ENCODE results near the gene DCDC2B. TPM values are rescaled to one million over a fixed set of nuclear protein-coding genes. Genes with fewer than 3 reads are reported as not detected.
A peak's percentile ranks its signal among the peaks of the same experiment; 100 is the strongest.

DCDC2B gene
- total RNA-seq, 1 experiment from 2014 or later, result not detected

DNA sequence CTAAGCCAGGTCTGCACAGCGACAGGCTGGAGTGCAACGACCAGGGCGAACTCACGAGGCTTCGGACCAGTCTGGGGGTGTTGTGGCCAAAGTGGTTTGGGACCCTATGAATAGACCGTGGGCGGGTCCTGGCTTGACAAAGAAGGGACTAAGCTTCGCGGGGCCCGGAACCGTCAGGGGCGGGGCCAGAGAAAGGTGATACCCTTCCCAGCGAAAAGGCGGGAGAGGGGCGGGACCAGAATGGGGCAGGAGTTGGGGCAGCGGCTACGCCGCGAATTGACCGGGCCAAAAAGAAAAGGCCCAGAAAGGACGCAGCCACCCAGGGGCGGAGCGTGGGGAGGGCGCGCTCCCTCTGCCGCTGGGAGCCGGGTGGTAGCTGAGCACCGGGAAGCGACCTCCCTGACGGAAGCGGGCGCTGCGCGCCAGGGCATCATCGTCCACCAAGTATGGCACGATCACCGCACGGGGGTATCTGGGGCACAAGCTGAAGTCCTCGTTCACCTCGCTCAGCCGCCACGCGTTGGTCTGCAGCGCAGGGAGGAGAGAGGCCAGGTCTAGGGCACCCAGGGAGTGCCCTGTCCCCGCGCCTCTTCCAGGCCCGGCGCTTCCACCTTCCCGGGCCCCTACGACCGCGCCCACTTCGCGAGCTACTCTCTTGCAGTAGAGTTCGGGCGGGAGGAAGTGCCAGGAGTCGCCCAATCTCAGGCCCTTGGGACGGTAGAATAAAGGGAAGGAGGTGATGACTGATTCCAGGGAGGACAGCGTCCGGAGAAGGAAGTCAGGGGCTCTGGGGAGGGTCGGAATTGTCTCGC, 31.5 kb downstream of the DCDC2B start:
- Histone ChIP-seq H3K27ac (ENCODE audit: insufficient read length, low read depth, low read length) (no peak overlapping the region), H3K4me2 (ENCODE audit: insufficient read depth, insufficient read length, low read length) (peak overlapping the region; percentile 75), H4K5ac (ENCODE audit: insufficient read length, low read depth, low read length) (no peak overlapping the region), H3K79me1 (ENCODE audit: insufficient read depth, low read depth, low read length, poor library complexity, severe bottlenecking) (no peaks in the 10 kb centered on the region), H3K18ac (ENCODE audit: insufficient read length, low read depth, low read length) (peak overlapping the region; percentile 72), H4K8ac (replicated peaks; ENCODE audit: insufficient read length, low read depth, low read length) (no peak overlapping the region), H4K91ac (ENCODE audit: insufficient read length, low read depth, low read length) (no peak overlapping the region), H3K79me2 (ENCODE audit: insufficient read depth, low read length) (no peaks in the 10 kb centered on the region), H3K9ac (ENCODE audit: extremely low read depth, insufficient read length, low read length) (peak overlapping the region; percentile 46), H3K4ac (ENCODE audit: low read depth, low read length) (no peak overlapping the region), H3K14ac (ENCODE audit: insufficient read depth, low read length) (peak overlapping the region; percentile 90), H4K20me1 (ENCODE audit: control insufficient read depth, insufficient read depth, insufficient read length) (no peaks in the 10 kb centered on the region), H2BK12ac (ENCODE audit: insufficient read length, low read depth, low read length) (no peak overlapping the region), H3K9me3 (ENCODE audit: control insufficient read depth, low read depth, low read length) (no peaks in the 10 kb centered on the region), H2AK5ac (ENCODE audit: insufficient read length, low read length) (no peak overlapping the region), H3K23me2 (ENCODE audit: insufficient read length, low read depth, low read length, poor library complexity, severe bottlenecking) (peaks cover 17% of the 10 kb centered on the region), H2BK120ac (ENCODE audit: low read depth, low read length, poor library complexity, severe bottlenecking) (no peak overlapping the region), H3K4me1 (ENCODE audit: insufficient read depth, low read length) (no peaks in the 10 kb centered on the region; the same call in 1 of the 2 replicates), H2BK5ac (ENCODE audit: insufficient read length, low read length) (no peak overlapping the region), H2BK20ac (ENCODE audit: low read depth, low read length, poor library complexity, severe bottlenecking) (no peak overlapping the region), H3K27me3 (ENCODE audit: insufficient read depth, low read length) (no peaks in the 10 kb centered on the region), H2AFZ (ENCODE audit: low read length) (no peak overlapping the region), H3K23ac (ENCODE audit: insufficient read length, low read depth, low read length) (no peak overlapping the region), H3K56ac (ENCODE audit: insufficient read length, low read depth, low read length) (no peak overlapping the region), H3T11ph (ENCODE audit: low read length) (no peak overlapping the region), H2BK15ac (ENCODE audit: low read depth, low read length) (no peak overlapping the region; the same call in 1 of the 2 replicates)
- Mint-ChIP-seq H3K9me3 (no peaks in the 10 kb centered on the region), H3K4me1 (peaks cover 21 to 23% of the 10 kb centered on the region in 2 experiments), H3K4me3 (peak overlapping the region; percentile 82 to 92), H3K36me3 (ENCODE audit: insufficient read depth in 1 of 3, low read depth in 3 of 3) (peaks cover 0 to 7% (median 2%) of the 10 kb centered on the region in 3 experiments; a peak in 2 of 7 replicates), H3K27ac (peak overlapping the region; percentile 55 to 95 (median 89); a peak in 3 of 7 replicates), H3K27me3 (ENCODE audit: low read depth) (peaks cover 4% of the 10 kb centered on the region)
- no CpG with 5 or more reads among the region's 62 CpGs for WGBS (ENCODE audit: extremely low coverage, insufficient read length, low lambda C conversion rate)
- TF ChIP-seq, protein P1, sequence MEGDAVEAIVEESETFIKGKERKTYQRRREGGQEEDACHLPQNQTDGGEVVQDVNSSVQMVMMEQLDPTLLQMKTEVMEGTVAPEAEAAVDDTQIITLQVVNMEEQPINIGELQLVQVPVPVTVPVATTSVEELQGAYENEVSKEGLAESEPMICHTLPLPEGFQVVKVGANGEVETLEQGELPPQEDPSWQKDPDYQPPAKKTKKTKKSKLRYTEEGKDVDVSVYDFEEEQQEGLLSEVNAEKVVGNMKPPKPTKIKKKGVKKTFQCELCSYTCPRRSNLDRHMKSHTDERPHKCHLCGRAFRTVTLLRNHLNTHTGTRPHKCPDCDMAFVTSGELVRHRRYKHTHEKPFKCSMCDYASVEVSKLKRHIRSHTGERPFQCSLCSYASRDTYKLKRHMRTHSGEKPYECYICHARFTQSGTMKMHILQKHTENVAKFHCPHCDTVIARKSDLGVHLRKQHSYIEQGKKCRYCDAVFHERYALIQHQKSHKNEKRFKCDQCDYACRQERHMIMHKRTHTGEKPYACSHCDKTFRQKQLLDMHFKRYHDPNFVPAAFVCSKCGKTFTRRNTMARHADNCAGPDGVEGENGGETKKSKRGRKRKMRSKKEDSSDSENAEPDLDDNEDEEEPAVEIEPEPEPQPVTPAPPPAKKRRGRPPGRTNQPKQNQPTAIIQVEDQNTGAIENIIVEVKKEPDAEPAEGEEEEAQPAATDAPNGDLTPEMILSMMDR (conservative IDR thresholded peaks at IDR 0.05), result peak; percentile 14; the same call in 1 of the 3 replicates
- DNase-seq, result peak; percentile 97
